Smooth muscle cell of the coronary artery (primary cell): Measurements from ENCODE around the gene SMPDL3A. TPM values are rescaled to one million over a fixed set of nuclear protein-coding genes. Genes with fewer than 3 reads are reported as not detected.

Experiments
- total RNA-seq: library from RNA; depleted of rRNA; stranded (reverse); fragments of >200 nt; gene quantifications from 2 replicates; pipeline ENCODE4 v1.2.3, GENCODE V29; 2014; ENCODE audit warnings: low replicate concordance

The SMPDL3A gene, protein sequence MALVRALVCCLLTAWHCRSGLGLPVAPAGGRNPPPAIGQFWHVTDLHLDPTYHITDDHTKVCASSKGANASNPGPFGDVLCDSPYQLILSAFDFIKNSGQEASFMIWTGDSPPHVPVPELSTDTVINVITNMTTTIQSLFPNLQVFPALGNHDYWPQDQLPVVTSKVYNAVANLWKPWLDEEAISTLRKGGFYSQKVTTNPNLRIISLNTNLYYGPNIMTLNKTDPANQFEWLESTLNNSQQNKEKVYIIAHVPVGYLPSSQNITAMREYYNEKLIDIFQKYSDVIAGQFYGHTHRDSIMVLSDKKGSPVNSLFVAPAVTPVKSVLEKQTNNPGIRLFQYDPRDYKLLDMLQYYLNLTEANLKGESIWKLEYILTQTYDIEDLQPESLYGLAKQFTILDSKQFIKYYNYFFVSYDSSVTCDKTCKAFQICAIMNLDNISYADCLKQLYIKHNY
- 1.4 and 21.6 TPM in 2 replicates for total RNA-seq

DNA sequence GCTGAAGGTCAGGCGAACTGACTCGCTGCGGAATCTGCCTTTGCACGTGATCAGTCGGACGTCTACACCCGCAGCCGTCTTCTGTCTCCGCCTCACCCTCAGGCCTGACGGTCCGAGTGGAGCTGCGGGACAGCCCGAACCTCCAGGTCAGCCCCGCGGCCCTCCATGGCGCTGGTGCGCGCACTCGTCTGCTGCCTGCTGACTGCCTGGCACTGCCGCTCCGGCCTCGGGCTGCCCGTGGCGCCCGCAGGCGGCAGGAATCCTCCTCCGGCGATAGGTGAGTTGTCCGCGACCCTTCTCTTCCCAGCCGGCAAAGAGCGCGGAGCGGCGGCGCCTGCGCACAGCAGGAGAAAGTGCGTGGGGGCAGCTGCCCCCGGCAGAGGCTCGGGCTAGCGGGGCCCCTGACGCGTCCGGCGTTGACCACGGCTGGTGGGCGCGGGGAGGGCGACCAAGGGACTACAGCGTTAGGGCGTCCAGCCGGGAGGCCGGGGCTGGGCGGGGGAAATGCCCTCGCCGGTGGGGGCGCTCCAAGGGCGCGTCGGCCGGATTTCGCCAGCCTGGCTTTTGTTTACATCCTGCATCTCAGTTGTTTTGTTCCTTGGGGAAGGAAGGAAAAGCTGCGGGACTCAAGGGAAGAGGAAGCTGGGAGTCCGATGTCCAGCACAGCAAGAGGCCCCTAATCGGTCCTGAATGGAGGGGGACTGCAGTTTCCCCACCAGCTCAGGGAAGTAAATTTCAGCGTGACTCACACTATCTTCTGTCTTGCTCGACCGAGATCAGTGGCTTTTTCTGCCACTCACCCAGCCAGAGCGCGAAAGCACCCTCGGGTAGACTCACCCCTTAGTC is at the start of gene SMPDL3A:
TSS of gene SMPDL3A (plus strand) at position 77 of the 846 bp plus-strand sequence. CDS start at position 166, 89 bp downstream.

DNA sequence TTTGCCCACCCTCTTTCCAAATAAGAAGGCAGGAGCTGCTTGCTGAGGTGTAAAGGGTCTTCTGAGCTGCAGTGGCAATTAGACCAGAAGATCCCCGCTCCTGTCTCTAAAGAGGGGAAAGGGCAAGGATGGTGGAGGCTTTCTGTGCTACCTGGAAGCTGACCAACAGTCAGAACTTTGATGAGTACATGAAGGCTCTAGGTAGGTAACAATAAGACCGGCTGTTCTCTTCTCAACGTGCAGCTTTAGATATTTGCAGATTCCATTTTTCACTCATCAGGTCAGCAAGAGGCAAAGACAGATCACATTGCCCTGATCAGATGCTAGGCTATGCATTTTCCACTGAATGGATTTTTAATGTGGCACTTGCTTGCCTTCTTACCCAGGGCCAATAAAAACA is 9.4 kb upstream of the SMPDL3A start, which contains the start of gene FABP7:
TSS of gene FABP7 (plus strand) at position 50 of the 400 bp plus-strand sequence. CDS start at position 129, 79 bp downstream.

Other genes with a start within 250 kb of the SMPDL3A start
- gene PKIB, start 178.9 kb upstream of the SMPDL3A start, total RNA-seq, result 0.45 and 1.4 TPM in 2 replicates
- not detected in 2 replicates for gene FABP7, start 9.5 kb upstream of the SMPDL3A start, total RNA-seq
- gene CLVS2, start 207.0 kb downstream of the SMPDL3A start, total RNA-seq, result not detected in 2 replicates